ENCODE data around the gene PRDX6. TPM values are rescaled to one million over a fixed set of nuclear protein-coding genes. Genes with fewer than 3 reads are reported as not detected.

PRDX6 gene
- total RNA-seq, 2 experiments from 2014 or later, result 109 to 148 TPM

DNA sequence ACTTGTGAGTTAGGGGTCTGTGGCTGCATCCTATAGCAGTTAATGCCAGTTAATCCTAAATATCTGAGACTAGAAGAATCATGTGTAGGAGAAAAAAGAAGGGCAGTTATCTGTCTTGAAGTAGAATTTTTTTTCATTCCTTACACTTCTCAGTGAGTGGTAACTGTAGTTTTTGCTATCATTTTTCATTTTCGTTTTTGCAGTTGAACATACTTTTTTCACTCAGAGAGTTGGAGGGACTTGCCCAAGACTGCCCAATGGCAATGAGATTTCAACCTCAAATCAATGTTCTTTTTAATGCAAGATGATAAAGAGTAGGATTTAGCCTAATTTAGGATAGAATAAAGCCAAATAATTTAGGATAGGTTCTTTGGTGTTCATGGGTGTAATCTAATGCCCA, 5.5 kb downstream of the PRDX6 start:
- H3K27ac ChIP-seq (ENCODE audit: low read depth, low read length, poor library complexity, severe bottlenecking), result no peak overlapping the region
- peaks cover 86% of the 10 kb centered on the region for H3K36me3 ChIP-seq (ENCODE audit: insufficient read depth, low read length)
- H3K4me2 ChIP-seq (ENCODE audit: low read length), result no peak overlapping the region
- TF ChIP-seq, protein P1, sequence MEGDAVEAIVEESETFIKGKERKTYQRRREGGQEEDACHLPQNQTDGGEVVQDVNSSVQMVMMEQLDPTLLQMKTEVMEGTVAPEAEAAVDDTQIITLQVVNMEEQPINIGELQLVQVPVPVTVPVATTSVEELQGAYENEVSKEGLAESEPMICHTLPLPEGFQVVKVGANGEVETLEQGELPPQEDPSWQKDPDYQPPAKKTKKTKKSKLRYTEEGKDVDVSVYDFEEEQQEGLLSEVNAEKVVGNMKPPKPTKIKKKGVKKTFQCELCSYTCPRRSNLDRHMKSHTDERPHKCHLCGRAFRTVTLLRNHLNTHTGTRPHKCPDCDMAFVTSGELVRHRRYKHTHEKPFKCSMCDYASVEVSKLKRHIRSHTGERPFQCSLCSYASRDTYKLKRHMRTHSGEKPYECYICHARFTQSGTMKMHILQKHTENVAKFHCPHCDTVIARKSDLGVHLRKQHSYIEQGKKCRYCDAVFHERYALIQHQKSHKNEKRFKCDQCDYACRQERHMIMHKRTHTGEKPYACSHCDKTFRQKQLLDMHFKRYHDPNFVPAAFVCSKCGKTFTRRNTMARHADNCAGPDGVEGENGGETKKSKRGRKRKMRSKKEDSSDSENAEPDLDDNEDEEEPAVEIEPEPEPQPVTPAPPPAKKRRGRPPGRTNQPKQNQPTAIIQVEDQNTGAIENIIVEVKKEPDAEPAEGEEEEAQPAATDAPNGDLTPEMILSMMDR (conservative IDR thresholded peaks at IDR 0.05; ENCODE audit: low read length), result no peak
- no peak for TF ChIP-seq EZH2phosphoT487 (IDR thresholded peaks at IDR 0.05; ENCODE audit: borderline replicate concordance, low read depth, low read length)
- DNase-seq (ENCODE audit: low spot score), result no peak
- peaks cover 14% of the 10 kb centered on the region; the same call in 1 of the 2 replicates for H4K20me1 ChIP-seq (ENCODE audit: insufficient read depth, low read length)
- no peaks in the 10 kb centered on the region for H3K9me3 ChIP-seq (ENCODE audit: low read length)
- peaks cover 17% of the 10 kb centered on the region for H3K4me1 ChIP-seq (ENCODE audit: insufficient read depth, low read length, poor library complexity, severe bottlenecking)
- H2AFZ ChIP-seq (ENCODE audit: low read length), result no peak overlapping the region
- H3K4me3 ChIP-seq (ENCODE audit: low read depth, low read length, poor library complexity, severe bottlenecking), result no peak overlapping the region
- ChIA-PET POLR2A (no interaction called here), CTCF (ENCODE audit: unreplicated experiment) (no interaction called here)
- BruUV-seq (replicated peaks), result no TSS peak
- peaks cover 19% of the 10 kb centered on the region for H3K79me2 ChIP-seq (ENCODE audit: insufficient read depth, low read depth, low read length)
- intact Hi-C loops (cut with micrococcal nuclease; ENCODE audit: unreplicated experiment), result no loop called here
- no peaks in the 10 kb centered on the region for H3K9me2 ChIP-seq (ENCODE audit: insufficient read depth, low read length)

DNA sequence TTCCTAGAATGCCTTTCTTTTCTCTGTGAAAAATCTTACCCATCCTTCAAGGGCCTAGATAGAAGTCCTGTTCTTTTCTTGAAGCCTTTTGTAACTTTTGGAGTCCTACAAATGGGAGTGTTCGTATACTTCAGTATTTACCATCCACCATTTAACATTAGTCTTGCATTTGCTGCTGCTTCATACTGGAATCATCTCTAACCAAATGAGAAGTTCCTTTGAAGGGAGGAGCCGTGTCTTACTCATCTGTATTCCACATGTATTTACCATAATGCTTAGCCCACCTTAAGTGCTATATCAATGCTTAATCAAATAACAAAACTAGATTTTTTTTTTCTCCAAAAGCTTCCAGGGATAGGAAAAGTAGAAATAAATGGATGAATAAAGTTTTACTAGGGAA, 7.1 kb downstream of the PRDX6 start:
- DNase-seq (ENCODE audit: low spot score), result no peak
- TF ChIP-seq EZH2phosphoT487 (IDR thresholded peaks at IDR 0.05; ENCODE audit: borderline replicate concordance, low read depth, low read length), result no peak
- TF ChIP-seq, protein P1 (conservative IDR thresholded peaks at IDR 0.05; ENCODE audit: low read length), result no peak

DNA sequence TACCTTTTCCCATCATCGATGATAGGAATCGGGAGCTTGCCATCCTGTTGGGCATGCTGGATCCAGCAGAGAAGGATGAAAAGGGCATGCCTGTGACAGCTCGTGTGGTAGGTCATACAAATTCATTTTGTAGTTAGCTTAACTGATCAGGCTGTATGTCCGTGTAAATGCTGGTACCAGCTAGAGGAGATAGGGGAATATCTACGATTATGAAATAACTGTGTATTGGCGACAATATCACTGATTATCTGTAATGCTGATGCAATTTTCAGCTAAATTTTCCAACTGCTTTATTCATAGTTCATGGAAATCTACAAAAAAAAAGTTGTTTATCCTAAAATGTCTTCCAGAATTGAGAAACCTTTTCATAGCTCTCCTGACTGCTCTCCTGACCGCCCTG, 8.3 kb downstream of the PRDX6 start:
- Histone ChIP-seq H3K9me2 (ENCODE audit: insufficient read depth, low read length) (no peaks in the 10 kb centered on the region), H3K9me3 (ENCODE audit: low read length) (no peaks in the 10 kb centered on the region), H3K36me3 (ENCODE audit: insufficient read depth, low read length) (peaks cover 94% of the 10 kb centered on the region), H3K4me1 (ENCODE audit: insufficient read depth, low read length, poor library complexity, severe bottlenecking) (no peaks in the 10 kb centered on the region), H3K79me2 (ENCODE audit: insufficient read depth, low read depth, low read length) (no peaks in the 10 kb centered on the region), H3K4me2 (ENCODE audit: low read length) (no peak overlapping the region), H3K27ac (ENCODE audit: low read depth, low read length, poor library complexity, severe bottlenecking) (no peak overlapping the region), H4K20me1 (ENCODE audit: insufficient read depth, low read length) (no peaks in the 10 kb centered on the region), H2AFZ (ENCODE audit: low read length) (no peak overlapping the region), H3K4me3 (ENCODE audit: low read depth, low read length, poor library complexity, severe bottlenecking) (no peak overlapping the region)
- ChIA-PET CTCF (ENCODE audit: unreplicated experiment) (no interaction called here), POLR2A (interaction anchor here (0.5 to 1.3 kb wide), 3 partner anchors 9 to 302 kb away, joined by 3 read pairs; no protein-coding TSS in a partner anchor)
- BruUV-seq (replicated peaks), result no TSS peak
- TF ChIP-seq EZH2phosphoT487 (IDR thresholded peaks at IDR 0.05; ENCODE audit: borderline replicate concordance, low read depth, low read length), result no peak
- TF ChIP-seq, protein P1 (conservative IDR thresholded peaks at IDR 0.05; ENCODE audit: low read length), result no peak
- DNase-seq (ENCODE audit: low spot score), result no peak
- intact Hi-C loops (cut with micrococcal nuclease; ENCODE audit: unreplicated experiment), result no loop called here

More for the DNA sequence above, 7.1 kb downstream of the PRDX6 start:
- Histone ChIP-seq H3K9me3 (ENCODE audit: low read length) (no peaks in the 10 kb centered on the region), H3K4me1 (ENCODE audit: insufficient read depth, low read length, poor library complexity, severe bottlenecking) (peaks cover 3% of the 10 kb centered on the region), H3K36me3 (ENCODE audit: insufficient read depth, low read length) (peaks cover 97% of the 10 kb centered on the region), H2AFZ (ENCODE audit: low read length) (no peak overlapping the region), H4K20me1 (ENCODE audit: insufficient read depth, low read length) (no peaks in the 10 kb centered on the region), H3K27ac (ENCODE audit: low read depth, low read length, poor library complexity, severe bottlenecking) (no peak overlapping the region), H3K4me3 (ENCODE audit: low read depth, low read length, poor library complexity, severe bottlenecking) (no peak overlapping the region), H3K4me2 (ENCODE audit: low read length) (no peak overlapping the region), H3K9me2 (ENCODE audit: insufficient read depth, low read length) (no peaks in the 10 kb centered on the region), H3K79me2 (ENCODE audit: insufficient read depth, low read depth, low read length) (peaks cover 3% of the 10 kb centered on the region)
- BruUV-seq (replicated peaks), result no TSS peak
- POLR2A ChIA-PET, result interaction anchor here (0.7 kb wide), 1 partner anchor 782 kb away, joined by 4 read pairs; no protein-coding TSS in a partner anchor
- intact Hi-C loops (cut with micrococcal nuclease; ENCODE audit: unreplicated experiment), result no loop called here
- CTCF ChIA-PET (ENCODE audit: unreplicated experiment), result no interaction called here

Data from OCI-LY7 (cell line).